Uterus (tissue), 2 donors: ENCODE results near the gene TP53BP1.

ENCODE experiments used
- POLR2A ChIP-seq, 2 donors: fragments of 450-650 bp; IDR thresholded peaks; one replicate each; pipeline ENCODE4 v1.6.1; 2016; ENCODE audit warnings: antibody characterized with exemption in 2 of 2, mild to moderate bottlenecking in 1 of 2, moderate library complexity in 1 of 2
- TF ChIP-seq, protein P1 (sequence below), 4 experiments: fragments of 200-600 bp in 2 of 4; fragments of 450-650 bp in 2 of 4; sonication (generic) in 2 of 4; IDR thresholded peaks; one replicate each; pipeline ENCODE4 v1.5.1; 2016 to 2019; ENCODE audit warnings: antibody characterized with exemption in 4 of 4, mild to moderate bottlenecking in 2 of 4, moderate library complexity in 1 of 4

DNA sequence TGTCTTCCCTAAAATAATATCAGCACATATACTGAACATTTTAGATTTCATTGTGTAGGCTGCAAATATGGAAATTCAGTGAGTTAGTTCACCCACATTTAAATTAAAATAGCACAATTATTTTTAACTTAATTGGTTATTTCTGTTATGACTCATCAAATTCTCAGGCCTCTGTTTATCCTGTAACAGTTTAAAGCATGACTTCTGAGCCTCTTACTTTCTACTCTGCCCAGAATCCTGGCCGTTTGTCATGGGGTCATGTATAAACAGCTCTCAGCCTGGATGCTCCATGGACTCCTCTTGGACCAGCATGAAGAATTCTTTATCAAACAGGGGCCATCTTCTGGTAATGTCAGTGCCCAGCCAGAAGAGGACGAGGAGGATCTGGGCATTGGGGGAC lies 109.9 kb downstream of the TP53BP1 start:
- TF ChIP-seq, protein P1, sequence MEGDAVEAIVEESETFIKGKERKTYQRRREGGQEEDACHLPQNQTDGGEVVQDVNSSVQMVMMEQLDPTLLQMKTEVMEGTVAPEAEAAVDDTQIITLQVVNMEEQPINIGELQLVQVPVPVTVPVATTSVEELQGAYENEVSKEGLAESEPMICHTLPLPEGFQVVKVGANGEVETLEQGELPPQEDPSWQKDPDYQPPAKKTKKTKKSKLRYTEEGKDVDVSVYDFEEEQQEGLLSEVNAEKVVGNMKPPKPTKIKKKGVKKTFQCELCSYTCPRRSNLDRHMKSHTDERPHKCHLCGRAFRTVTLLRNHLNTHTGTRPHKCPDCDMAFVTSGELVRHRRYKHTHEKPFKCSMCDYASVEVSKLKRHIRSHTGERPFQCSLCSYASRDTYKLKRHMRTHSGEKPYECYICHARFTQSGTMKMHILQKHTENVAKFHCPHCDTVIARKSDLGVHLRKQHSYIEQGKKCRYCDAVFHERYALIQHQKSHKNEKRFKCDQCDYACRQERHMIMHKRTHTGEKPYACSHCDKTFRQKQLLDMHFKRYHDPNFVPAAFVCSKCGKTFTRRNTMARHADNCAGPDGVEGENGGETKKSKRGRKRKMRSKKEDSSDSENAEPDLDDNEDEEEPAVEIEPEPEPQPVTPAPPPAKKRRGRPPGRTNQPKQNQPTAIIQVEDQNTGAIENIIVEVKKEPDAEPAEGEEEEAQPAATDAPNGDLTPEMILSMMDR (IDR thresholded peaks at IDR 0.05), result no peak
- TF ChIP-seq POLR2A (IDR thresholded peaks at IDR 0.05), result no peak
